Measurements from ENCODE around the gene CLDN16. TPM values are rescaled to one million over a fixed set of nuclear protein-coding genes. Genes with fewer than 3 reads are reported as not detected.

The CLDN16 gene
- total RNA-seq, 1 donor from 2014 or later: 0.74 TPM

DNA sequence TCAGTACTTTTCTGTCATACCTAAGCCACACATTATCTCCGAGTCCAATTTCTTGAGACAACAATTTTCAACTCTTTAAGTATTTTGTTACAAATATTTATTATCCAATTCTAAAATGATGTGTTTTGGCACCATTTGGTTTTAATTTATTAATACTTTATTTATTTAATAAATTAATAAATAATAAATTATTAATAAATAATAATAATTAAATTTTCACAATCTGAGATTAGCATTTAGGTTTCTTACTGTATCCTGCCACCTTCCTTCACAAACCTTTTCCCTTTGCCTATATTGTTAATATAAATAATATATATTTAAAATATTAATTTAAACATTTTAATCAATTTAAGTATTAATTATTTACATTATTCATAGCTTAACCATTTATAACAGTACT is 37.9 kb downstream of the CLDN16 start:
- H3K4me1 ChIP-seq: no peaks in the 10 kb centered on the region
- DNase-seq: no peak
- no peak for ATAC-seq
- no peaks in the 10 kb centered on the region for H3K27me3 ChIP-seq (ENCODE audit: low read depth)
- TF ChIP-seq, protein P1, sequence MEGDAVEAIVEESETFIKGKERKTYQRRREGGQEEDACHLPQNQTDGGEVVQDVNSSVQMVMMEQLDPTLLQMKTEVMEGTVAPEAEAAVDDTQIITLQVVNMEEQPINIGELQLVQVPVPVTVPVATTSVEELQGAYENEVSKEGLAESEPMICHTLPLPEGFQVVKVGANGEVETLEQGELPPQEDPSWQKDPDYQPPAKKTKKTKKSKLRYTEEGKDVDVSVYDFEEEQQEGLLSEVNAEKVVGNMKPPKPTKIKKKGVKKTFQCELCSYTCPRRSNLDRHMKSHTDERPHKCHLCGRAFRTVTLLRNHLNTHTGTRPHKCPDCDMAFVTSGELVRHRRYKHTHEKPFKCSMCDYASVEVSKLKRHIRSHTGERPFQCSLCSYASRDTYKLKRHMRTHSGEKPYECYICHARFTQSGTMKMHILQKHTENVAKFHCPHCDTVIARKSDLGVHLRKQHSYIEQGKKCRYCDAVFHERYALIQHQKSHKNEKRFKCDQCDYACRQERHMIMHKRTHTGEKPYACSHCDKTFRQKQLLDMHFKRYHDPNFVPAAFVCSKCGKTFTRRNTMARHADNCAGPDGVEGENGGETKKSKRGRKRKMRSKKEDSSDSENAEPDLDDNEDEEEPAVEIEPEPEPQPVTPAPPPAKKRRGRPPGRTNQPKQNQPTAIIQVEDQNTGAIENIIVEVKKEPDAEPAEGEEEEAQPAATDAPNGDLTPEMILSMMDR (IDR thresholded peaks at IDR 0.05): no peak
- no peak overlapping the region for H3K4me3 ChIP-seq
- no peaks in the 10 kb centered on the region for H3K9me3 ChIP-seq
- no peak overlapping the region for H3K27ac ChIP-seq
- intact Hi-C loops (cut with DNase I): no loop called here
- no peaks in the 10 kb centered on the region for H3K36me3 ChIP-seq

DNA sequence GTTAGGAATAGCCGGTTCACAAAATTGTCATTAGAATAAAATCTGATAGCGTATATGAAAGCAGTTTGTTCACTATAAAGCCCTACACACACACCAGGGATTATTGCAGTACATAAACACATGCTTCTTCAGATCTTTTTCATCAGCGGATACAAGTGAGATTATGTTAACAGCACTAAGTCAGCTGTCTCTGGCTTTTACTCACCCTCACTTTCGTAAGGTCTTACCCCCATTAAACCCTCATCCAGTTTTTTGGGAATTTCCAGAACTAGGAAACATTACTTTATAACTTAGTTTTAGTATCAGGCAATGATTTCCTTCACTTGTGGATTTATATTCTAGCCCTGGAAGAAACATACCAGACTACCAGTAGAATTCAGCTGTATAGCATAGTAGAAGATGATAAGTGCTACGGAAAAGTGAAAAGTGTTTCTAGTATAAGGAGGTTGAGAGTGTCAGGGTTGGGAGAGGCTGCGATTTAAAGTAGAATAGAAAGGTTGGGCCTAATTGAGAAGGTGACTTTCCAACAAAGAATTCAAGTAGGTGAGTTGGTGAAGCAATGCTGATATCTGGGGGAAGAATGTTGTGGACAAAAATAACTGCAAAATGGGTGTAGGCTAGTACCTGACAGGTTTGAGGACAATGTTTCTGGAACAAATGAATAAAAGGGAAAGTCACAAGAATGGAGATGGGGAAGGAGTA is 39.0 kb downstream of the CLDN16 start:
- TF ChIP-seq, protein P1 (IDR thresholded peaks at IDR 0.05): no peak
- intact Hi-C loops (cut with DNase I): no loop called here
- Histone ChIP-seq H3K27me3 (ENCODE audit: low read depth) (no peaks in the 10 kb centered on the region), H3K36me3 (no peaks in the 10 kb centered on the region), H3K4me1 (no peaks in the 10 kb centered on the region), H3K27ac (no peak overlapping the region), H3K4me3 (no peak overlapping the region), H3K9me3 (no peaks in the 10 kb centered on the region)
- peak in 1 of 2 donors; percentile 34 for ATAC-seq
- no peak for DNase-seq

DNA sequence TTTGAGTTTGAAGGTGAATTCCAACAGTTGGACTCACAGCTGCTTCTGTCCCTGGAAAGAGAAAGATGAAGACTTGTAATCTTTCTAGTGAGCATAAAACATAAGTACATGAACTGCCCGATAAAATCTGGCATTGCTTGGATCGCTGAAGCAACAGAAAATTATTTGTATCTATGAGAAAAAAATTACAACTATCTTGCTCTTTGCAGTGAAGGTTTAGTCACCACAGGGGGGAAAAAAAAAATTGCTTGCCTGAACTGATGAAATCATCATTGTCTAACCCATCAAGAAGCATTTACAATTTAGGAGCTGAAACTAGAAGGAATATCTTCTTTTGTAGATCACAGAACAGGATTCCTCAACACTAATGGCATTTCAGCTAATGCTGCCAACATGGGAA is 41.7 kb downstream of the CLDN16 start:
- ATAC-seq (no peak), DNase-seq (no peak)
- Histone ChIP-seq H3K27me3 (ENCODE audit: low read depth) (no peaks in the 10 kb centered on the region), H3K9me3 (no peaks in the 10 kb centered on the region), H3K4me3 (no peak overlapping the region), H3K36me3 (no peaks in the 10 kb centered on the region), H3K4me1 (no peaks in the 10 kb centered on the region), H3K27ac (no peak overlapping the region)
- TF ChIP-seq, protein P1 (IDR thresholded peaks at IDR 0.05): no peak
- intact Hi-C loops (cut with DNase I): no loop called here

DNA sequence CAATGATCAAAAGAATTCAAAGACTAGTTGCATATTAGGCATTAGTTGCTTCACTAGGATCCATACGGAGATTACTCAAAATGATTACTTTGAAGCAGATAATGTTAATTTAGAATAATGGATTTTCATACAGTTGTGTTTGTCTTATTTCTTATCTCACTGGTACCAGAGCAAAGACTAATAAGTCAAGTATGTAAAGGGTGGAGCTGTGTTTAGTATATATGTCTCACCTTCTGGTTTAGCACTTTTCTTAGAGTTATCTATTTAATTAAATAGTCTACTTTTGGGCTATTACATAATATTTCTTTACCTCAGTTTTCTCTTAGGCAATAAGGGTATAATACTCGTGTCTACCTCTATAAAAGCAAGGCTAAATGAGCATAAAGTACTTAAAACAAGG is 42.9 kb downstream of the CLDN16 start:
- Histone ChIP-seq H3K27ac (no peak overlapping the region), H3K36me3 (no peaks in the 10 kb centered on the region), H3K9me3 (no peaks in the 10 kb centered on the region), H3K27me3 (ENCODE audit: low read depth) (no peaks in the 10 kb centered on the region), H3K4me3 (no peak overlapping the region), H3K4me1 (no peaks in the 10 kb centered on the region)
- intact Hi-C loops (cut with DNase I): no loop called here
- no peak for ATAC-seq
- TF ChIP-seq, protein P1 (IDR thresholded peaks at IDR 0.05): no peak
- no peak for DNase-seq

DNA sequence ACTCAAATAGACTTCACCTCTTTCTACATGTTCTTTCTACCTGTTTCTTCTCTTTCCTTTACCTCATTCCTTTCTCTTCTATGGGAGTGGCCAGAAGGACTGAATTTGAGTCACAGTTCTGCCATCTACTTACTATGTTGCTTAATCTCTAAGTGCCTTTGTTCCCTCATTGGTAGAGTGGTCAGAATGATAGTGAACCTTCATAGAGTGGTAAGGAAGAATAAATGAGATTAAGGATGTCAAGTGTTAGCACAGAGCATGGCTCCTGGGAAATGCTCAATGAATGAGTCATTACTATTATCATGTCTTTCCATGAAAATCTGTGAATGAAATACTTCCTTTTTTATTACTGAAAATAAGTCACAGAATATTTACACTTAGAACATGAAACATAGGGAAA is 44.3 kb downstream of the CLDN16 start:
- ATAC-seq: peak in 1 of 2 donors; percentile 37

More for the DNA sequence above, 44.3 kb downstream of the CLDN16 start:
- intact Hi-C loops (cut with DNase I): no loop called here
- no peak overlapping the region for H3K27ac ChIP-seq
- no peaks in the 10 kb centered on the region for H3K9me3 ChIP-seq
- no peaks in the 10 kb centered on the region for H3K27me3 ChIP-seq (ENCODE audit: low read depth)
- H3K4me3 ChIP-seq: no peak overlapping the region
- no peaks in the 10 kb centered on the region for H3K36me3 ChIP-seq
- no peak for DNase-seq
- no peaks in the 10 kb centered on the region for H3K4me1 ChIP-seq
- TF ChIP-seq, protein P1 (IDR thresholded peaks at IDR 0.05): no peak

All from lower lobe of right lung (tissue), 2 donors.